ENCODE data around the gene SENP8.
"Not testable (repeated sequence)": the region's sequence is repeated elsewhere in the genome, so short reads cannot be mapped to it uniquely, and the experiment has no call there.

The SENP8 gene

DNA sequence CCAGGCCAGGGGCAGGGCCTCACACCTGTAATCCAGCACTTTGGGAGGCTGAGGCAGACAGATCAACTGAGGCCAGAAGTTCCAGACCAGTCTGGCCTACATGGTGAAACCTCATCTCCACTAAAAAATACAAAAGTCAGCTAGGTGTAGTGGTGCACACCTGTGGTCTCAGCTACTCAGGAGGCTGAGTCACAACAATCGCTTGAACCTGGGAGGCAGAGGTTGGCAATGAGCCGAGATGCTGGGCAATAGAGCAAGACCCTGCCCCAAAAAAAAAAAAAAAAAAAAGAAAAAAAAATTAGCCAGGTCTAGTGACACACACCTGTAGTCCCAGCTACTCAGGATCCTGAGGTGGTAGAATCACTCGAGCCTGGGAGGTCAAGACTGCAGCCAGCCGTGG, 19.0 kb upstream of the SENP8 start:
- TF ChIP-seq, protein P1, sequence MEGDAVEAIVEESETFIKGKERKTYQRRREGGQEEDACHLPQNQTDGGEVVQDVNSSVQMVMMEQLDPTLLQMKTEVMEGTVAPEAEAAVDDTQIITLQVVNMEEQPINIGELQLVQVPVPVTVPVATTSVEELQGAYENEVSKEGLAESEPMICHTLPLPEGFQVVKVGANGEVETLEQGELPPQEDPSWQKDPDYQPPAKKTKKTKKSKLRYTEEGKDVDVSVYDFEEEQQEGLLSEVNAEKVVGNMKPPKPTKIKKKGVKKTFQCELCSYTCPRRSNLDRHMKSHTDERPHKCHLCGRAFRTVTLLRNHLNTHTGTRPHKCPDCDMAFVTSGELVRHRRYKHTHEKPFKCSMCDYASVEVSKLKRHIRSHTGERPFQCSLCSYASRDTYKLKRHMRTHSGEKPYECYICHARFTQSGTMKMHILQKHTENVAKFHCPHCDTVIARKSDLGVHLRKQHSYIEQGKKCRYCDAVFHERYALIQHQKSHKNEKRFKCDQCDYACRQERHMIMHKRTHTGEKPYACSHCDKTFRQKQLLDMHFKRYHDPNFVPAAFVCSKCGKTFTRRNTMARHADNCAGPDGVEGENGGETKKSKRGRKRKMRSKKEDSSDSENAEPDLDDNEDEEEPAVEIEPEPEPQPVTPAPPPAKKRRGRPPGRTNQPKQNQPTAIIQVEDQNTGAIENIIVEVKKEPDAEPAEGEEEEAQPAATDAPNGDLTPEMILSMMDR (conservative IDR thresholded peaks at IDR 0.05; ENCODE audit: low read depth, low read length) = no peak
- no peak for DNase-seq (ENCODE audit: low read depth)
- H3K4me3 ChIP-seq (ENCODE audit: low read length) = no peak overlapping the region

DNA sequence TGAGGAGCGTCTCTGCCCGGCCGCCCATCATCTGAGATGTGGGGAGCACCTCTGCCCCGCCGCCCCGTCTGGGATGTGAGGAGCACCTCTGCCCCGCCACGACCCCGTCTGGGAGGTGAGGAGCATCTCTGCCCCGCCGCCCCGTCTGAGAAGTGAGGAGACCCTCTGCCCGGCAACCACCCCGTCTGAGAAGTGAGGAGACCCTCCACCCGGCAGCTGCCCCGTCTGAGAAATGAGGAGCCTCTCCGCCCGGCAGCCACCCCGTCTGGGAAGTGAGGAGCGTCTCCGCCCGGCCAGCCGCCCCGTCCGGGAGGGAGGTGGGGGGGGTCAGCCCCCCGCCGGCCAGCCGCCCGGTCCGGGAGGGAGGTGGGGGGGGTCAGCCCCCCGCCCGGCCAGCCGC, 17.7 kb upstream of the SENP8 start:
- not testable (repeated sequence) for H3K4me3 ChIP-seq (ENCODE audit: low read length); DNase-seq (ENCODE audit: low read depth)

DNA sequence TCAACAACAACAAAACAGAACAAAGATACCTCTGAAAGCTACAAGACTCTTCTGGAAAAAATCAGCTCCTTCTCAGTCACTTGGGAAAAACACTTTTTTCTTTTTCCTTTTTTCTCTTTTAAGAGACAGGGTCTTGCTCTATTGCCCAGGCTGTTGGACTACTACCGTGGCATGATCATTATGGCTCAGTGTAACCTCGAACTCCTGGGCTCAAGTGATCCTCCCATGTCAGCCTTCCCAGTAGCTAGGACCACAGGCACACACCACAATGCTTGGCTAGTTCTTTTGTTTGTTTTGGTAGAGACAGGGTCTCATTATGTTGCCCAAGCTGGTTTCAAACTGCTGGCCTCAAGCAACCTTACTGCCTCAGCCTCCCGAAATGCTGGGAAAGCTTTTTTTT, 13.1 kb upstream of the SENP8 start:
- DNase-seq (ENCODE audit: low read depth) = no peak
- TF ChIP-seq, protein P1 (conservative IDR thresholded peaks at IDR 0.05; ENCODE audit: low read depth, low read length) = no peak
- no peak overlapping the region for H3K4me3 ChIP-seq (ENCODE audit: low read length)

DNA sequence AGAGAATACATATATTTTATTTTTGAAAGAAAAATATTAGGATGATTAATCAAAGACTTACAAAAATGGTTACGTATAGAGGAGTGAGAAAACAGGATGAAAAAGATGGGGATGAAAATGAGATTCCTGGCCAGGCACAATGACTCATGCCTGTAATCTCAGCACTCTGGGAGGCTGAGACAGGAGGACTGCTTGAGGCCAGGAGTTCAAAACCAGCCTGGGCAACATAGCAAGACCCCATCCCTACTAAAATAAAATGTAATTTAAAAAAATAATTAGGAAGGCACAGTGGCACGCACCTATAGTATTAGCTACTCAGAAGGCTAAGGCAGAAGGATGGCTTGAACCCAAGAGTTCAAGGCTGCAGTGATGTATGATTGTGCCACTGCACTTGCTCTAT, 12.1 kb upstream of the SENP8 start:
- TF ChIP-seq, protein P1 (conservative IDR thresholded peaks at IDR 0.05; ENCODE audit: low read depth, low read length) = no peak
- H3K4me3 ChIP-seq (ENCODE audit: low read length) = no peak overlapping the region
- DNase-seq (ENCODE audit: low read depth) = no peak

DNA sequence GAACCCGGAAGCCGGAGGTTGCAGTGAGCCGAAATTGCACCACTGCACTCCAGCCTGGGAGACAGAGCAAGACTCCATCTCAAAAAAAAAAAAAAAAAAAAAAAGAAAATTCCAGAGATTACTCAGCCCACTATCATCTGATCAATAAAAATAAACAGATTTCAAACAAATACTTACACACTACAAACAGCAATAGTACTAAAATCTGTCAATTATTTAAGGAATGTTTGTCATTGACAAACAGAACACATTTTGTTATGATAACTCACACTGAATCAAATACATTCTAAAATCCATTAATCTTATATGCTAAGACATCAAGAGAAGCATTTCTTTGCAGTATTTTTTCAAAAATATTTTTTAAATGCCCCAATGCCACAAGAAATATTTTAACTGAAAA, 7.8 kb upstream of the SENP8 start:
- no peak overlapping the region for H3K4me3 ChIP-seq (ENCODE audit: low read length)
- TF ChIP-seq, protein P1 (conservative IDR thresholded peaks at IDR 0.05; ENCODE audit: low read depth, low read length) = no peak
- no peak for DNase-seq (ENCODE audit: low read depth)

DNA sequence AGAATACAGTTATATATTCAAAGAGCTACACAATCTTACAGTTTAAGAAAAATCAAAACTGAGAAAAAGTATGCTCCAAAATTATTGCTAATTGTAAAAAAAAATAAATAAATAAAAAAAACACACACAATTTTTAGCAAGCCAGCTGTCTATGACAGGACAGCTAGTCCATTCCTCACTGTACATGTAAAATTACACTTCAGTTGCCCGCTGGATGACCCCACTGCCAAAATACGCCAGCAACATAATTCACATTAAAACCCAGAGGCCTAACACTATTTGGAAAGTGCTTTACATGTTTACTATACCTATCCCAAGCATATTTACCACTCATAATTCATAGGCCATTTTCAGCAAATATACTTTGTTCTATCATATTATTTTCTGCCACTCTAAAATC, 6.1 kb upstream of the SENP8 start:
- H3K4me3 ChIP-seq (ENCODE audit: low read length) = no peak overlapping the region
- no peak for DNase-seq (ENCODE audit: low read depth)
- TF ChIP-seq, protein P1 (conservative IDR thresholded peaks at IDR 0.05; ENCODE audit: low read depth, low read length) = no peak

DNA sequence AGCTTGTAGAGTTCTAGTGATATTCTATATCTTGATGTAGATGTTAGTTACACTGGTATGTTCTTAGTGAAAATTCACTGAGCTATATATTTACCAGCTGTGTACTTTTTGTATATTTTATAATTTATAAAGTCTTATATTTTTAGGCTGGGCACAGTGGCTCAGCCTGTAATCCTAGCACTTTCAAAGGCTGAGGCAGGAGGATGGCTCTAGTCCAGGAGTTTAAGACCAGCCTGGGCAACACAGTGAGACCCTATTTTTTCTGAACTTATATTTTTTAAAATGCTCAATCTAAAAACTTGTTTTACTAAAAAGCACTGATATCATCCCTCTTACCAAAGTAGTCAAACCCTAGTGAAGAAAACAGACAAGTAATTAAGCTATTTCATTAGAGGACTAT, 5.4 kb upstream of the SENP8 start:
- no peak for DNase-seq (ENCODE audit: low read depth)
- H3K4me3 ChIP-seq (ENCODE audit: low read length) = no peak overlapping the region
- TF ChIP-seq, protein P1 (conservative IDR thresholded peaks at IDR 0.05; ENCODE audit: low read depth, low read length) = no peak

Data from retinal pigment epithelial cell (primary cell).